Activated CD4-positive, CD25-positive, alpha-beta regulatory T cell treated with anti-CD3 and anti-CD28 coated beads, Interleukin-2, amount 50 U/mL, for 16 hours (primary cell): Measurements from ENCODE around the gene IRX5.

ENCODE experiments used
- DNase-seq: peaks from one replicate; pipeline ENCODE4 v3.0.0-alpha.2; 2020; ENCODE audit warnings: low read depth, low spot score

IRX5 gene

DNA sequence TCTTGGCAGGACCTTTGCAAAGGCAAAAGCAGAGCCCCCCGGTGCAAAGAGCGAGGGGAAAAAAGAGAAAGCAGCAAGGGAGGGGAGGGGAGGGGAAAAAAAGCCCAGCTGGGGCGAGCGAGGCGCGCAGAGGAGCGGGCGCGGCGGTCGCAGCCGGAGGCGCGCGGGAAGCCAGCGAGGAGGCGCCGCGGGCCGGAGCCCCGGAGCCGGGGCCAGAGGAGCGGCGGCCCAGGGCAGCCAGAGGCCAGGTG, 129 bp downstream of the IRX5 start:
- DNase-seq, result no peak

DNA sequence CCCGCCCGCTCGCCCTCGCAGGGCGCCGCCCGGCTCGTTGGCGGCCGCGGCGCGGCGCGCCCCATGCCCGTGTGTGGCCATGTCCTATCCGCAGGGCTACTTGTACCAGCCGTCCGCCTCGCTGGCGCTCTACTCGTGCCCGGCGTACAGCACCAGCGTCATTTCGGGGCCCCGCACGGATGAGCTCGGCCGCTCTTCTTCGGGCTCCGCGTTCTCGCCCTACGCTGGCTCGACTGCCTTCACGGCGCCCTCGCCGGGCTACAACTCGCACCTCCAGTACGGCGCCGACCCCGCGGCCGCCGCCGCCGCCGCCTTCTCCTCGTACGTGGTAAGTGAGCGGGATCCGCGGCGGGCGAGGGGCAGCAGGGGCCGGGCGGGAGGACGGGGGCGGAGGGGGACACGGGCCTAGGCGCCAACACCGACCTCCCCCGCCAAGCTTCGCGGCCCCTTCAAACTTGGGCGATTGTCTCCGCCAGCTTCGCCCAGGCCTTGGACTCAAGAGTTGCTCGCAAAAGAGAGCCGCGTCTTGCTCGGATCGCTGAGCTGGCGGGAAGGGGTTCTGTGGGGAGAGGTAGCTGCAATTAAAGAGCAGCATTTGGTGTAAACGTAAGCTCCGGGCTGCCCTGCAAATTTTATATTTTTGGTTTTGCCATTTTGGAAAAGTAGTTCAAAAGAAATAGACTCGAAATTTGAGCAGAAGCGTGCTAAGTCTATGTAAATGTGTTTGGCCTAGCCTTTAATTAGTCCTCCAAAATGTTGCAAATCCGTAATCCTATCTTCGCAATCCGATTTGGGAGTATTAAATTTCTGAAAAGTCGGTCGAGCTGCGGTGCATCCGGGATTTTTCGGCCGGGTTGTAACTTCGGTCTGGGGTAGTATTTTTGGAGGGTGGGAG, 702 bp downstream of the IRX5 start:
- no peak for DNase-seq

DNA sequence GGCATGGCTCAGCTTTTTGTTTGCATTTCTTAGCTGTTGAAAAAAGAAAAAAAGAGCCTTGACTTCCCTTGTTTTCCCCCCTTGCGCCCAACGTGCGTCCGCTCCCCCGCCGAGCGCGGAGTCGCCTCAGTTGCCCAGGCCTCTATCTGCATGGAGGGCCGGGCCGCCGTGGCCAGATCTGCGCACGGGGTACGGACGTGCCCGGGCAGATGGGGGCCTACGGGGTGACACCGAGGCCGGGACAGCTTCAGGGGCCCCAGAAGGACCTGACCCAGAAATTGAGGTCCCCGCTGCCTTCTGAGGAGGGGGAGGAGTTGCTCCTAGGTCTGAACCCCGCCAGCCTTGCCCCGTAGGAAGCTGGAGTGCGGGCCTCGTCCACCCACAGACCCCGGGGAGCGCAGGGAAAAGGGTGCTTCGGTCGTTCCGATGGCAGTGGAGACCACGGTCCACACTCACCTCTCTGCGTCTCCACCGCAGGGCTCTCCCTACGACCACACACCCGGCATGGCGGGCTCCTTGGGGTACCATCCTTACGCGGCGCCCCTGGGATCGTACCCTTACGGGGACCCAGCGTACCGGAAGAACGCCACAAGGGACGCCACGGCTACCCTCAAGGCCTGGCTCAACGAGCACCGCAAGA, 1.5 kb downstream of the IRX5 start:
- DNase-seq, result no peak

DNA sequence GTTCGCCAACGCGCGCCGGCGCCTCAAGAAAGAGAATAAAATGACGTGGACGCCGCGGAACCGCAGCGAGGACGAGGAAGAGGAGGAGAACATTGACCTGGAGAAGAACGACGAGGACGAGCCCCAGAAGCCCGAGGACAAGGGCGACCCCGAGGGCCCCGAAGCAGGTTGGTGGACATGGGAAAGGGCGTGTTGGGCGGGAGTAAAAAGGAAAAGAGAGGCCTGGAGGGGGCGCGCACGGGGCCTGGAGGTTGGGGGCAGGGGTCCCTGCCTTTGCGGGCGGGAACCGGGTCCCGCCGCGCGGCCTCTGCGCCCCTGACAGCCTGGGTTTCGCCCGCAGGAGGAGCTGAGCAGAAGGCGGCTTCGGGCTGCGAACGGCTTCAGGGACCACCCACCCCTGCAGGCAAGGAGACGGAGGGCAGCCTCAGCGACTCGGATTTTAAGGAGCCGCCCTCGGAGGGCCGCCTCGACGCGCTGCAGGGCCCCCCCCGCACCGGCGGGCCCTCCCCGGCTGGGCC, 2.1 kb downstream of the IRX5 start:
- no peak for DNase-seq

DNA sequence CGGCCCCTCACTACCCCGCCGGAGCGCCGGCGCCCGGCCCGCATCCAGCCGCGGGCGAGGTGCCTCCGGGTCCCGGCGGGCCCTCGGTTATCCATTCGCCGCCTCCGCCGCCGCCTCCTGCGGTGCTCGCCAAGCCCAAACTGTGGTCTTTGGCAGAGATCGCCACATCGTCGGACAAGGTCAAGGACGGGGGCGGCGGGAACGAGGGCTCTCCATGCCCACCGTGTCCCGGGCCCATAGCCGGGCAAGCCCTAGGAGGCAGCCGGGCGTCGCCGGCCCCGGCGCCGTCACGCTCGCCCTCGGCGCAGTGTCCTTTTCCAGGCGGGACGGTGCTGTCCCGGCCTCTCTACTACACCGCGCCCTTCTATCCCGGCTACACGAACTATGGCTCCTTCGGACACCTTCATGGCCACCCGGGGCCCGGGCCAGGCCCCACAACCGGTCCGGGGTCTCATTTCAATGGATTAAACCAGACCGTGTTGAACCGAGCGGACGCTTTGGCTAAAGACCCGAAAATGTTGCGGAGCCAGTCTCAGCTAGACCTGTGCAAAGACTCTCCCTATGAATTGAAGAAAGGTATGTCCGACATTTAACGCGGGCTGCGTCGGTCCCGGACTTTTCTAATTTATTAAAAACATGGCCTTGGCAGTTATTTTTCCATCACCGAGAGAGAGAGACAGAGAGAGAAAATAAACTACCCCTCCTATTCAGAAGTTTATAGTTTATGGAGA, 2.8 kb downstream of the IRX5 start:
- no peak for DNase-seq

DNA sequence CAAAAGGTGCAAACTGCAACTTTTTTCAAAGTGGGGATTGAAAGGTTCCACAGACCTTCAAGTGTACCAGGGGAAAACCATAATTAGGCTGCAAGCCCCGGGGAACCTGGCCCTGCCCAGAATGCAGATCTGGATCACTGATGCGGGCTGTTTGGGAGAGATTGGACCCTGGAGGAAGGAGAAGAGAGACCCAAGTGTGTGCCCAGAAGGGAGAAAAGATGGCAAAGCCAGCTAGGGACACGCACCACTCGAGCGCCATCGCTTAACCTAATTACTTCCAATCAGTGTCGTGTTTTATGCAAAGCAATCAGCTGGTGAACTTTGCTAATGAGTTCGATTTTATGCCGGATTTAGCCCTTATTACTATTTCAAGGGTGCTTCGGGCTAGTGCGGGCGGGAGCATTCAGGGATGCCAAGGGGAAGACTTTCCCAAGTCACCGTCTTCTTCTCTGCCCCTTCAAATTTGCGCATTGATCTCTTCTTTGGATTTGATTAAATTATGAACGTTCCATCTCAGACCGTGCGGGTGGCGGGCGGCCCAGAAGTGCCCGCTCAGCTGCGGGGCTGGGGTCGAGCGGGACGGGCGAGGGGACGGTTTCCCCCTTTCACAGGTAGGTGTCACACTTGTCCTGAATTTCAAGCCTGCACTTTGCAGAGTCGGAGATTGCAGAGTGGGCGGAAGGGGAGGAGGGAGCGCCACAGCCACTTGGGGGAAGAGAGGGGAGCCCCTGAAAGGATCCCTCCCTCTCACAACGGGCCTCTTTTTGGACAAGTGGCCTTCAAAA, 4.0 kb downstream of the IRX5 start:
- no peak for DNase-seq

DNA sequence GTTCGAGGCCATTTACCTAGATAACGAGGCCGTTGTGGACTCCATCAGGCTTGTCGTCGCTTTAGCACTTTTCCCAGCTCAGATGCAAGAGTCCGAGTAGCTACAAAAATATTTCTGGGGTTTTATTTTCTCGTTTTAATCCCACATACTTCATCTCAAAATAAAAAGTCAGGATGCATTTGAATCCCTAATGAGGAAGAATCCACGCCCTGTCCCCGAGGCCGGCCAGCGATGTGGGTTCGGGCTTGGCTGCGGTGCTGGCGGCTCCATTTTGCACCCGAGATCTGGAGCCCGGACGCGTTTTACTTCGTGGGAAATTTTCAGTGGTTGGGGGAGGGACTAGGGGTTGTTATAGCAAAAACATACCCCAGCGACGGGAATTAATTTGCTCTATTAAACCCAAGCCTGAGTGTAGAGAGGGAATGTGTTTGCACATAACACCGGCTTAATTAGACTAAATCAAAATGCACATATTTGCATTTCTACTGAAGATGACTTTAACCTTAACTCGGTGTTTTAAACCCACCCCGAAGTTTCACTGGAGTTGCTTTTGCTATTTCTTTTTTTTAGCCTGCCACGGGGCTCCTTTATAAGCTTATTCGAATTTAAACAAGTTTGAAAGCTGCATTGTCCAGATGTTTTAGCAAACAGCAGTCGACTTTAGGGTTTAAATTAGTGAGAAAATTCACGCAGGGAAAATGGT, 4.8 kb downstream of the IRX5 start:
- DNase-seq, result no peak

DNA sequence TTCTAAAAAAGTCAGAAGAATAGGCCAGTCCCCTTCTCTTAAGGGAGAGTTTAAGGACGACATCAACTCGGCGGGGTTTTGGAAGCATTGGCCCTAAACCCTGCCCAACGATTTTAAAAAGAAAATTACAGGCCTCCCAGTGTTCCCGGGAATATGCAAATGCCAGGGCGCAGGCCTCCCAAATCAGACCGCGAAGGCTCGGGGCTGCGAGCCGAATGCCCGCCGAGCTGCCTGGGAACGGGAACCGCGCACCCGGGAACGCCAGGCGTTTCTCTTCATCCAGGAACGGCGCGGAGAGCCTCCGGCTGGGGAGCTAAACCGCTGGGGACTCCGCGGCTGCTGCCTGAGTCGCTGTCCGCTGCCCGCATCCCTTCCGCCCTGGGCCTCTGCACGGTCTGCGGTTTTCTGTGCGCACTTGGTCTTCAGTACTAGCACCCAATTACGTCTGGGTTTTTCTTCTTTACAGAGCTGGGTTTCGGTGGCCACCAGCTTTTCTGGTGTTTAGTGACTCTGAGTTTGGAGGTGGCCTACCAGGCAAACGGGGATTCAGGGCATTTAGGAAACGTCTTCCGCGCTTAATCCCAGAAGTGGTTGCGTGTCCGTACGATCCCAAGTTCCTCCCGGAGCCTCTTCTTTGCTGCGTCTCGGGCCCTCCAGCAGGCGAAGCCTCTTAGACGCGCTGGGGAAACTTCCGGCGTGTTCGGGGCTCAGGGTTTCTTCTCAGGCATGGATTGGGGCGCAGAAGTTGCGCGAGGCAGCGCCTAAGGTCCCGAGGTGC, 5.7 kb downstream of the IRX5 start:
- no peak for DNase-seq

DNA sequence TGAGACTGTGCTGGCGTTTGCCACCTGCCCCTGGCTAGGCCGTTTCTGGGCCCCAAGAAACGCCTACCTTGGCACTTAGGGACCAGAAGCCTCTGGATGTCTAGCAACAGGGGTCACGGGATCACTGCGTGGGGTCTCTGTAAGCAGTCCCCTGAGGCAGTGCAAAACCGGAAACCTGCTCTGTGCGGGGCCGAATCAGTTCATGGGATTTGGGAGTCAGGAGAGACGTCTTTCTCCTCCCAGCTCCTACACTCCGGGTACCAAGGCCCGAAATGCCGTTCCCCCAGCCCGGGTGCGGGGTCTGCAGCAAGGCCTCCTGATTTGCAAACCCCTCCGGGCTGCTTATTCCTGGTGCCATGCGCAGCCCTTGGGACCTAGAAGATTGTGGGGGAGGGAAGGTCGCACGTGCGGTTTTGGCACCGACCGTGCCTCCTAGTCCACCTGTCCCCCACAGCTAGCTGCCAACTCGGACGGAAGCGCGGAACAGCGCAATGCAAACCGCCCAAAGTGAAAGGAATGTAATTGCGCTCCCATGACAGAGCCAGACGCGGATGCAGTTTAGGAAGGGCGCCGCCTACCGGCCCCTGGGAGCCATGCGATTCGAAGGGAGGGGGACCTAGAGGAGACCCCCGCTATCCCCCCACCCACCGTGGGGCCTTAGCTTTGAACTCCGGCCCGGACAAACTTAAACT, 6.5 kb downstream of the IRX5 start:
- DNase-seq, result no peak

DNA sequence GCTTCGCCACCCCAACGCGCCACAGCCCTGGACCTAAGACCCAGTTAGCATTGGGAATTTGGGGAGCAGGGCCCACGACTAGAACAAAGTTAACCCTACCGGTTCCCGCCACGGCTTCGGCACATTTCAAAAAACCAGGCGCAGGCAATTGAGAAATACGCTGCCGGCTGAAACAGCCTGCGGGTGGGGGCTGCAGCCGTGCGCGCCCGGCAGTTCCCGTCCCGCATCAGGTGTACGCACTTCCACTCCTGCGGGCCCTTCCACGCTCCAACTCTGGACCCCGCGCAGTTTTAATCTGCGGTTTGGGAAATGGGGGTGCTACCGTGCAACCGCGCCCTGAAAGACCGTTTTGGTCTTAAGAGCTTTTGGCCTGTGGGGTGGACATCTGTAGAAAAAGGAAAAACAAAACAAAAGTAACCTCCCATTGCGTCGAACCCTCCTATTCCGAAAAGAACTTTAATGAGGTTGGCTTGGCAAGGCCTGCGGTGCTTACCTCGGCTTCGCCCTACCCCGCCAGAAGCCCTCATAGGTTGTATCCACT, 7.1 kb downstream of the IRX5 start:
- no peak for DNase-seq

DNA sequence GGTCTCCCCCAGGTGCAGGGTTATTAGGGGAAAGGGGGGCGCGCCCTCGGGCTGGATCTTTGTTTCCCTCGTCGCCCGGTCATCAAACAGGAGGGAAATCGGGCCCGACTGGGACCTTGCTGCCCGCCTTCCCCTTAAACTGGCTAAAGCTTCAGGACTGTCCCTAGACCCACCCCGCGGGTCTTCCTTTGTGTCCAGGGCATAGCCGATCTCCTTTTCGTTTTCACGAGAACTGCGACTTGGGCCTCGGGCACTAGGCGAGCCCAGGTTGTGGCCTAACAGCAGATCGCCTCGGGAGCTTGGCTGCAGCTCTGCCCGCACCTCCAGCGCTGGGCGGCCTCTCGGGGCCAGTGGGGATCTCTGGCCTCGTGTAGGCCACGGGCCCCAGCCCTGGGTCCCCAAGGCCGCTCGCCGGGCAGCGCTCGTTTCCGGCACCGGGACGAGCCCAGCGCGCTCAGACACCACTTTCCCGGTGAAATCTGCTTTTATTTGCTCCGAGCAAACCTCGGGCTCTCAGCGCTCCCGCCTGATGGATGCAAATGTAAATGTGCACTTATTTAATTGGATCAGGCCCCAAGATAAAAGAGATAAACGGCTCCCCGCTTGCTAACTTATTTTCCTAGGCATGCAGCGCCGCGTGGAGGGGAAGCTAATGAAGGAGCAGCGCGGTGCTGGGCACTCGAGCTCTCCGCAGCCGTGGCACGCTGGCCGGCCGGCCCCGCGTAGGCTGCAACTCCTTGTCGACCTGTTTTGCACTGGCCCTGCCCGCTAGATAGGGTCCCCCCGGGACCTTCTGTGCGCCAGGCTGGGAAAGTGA, 7.8 kb downstream of the IRX5 start:
- DNase-seq, result no peak

DNA sequence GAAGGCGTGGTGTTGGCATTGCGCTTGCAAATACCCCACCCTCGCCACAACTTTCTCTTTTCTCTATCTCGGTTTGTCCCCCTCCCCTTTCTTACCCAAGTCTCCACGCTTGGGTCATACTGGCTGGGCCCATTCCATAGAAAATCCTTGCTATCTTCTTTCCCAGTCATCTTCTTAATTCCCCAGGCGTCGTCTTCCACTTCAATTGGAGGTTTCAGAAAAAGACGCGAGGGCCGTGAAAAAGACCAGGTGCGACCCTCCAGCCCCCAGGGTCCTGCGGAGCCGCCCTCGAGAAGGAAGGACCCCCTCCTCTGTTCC, 8.3 kb downstream of the IRX5 start:
- DNase-seq, result no peak

DNA sequence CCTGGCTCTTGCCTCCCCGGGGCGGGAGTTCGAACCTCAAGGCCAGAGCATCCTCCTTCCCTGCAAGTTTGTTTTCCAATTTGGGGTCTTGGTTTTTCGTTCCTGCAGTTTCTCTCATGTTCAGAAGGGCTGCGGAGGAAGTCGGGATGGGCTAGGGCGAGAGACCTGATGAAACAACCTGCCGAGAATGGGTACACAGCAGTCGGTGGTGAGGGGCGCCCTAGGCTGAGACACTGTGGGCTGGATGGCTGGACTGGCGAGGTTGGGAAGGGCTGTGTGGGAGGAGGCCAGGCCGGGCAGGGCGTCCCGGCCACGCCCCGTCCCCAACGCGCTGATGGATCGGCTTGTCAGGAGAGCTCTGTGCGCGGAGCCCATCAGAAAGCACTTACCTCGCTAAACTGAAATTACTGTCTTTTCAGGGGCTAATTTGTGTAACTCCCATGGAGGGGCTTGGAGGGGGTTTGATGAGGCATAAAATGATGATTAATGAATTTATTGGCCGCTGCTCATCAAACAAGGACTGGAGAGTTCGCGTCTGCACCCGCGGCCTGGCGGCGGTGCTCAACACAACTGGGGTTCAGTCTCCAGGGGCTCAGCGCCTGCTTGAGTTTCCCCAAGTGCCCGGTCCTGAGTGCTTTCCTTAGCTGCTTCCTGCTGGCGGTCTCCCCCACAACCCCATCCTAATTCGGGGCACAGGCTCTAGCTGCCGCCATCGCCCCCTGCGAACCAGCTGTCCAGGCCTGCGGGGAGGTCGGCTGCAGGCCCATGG, 9.0 kb downstream of the IRX5 start:
- DNase-seq, result no peak

DNA sequence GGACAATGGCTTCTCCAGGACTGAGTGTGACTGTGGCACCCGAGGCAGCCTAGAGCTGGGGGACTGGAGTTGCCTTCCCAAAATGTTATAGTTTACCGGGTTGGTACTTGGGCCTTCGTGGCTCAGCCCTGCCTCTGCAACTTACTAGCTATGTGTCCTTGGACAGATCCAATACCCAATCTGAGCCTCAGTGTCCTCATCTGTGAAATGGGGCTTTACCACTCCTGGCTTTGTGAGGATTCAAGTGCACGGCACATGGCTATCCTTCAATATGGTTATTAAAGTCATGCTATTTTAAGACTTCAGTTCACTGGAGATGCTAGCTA, 9.6 kb downstream of the IRX5 start:
- no peak for DNase-seq

DNA sequence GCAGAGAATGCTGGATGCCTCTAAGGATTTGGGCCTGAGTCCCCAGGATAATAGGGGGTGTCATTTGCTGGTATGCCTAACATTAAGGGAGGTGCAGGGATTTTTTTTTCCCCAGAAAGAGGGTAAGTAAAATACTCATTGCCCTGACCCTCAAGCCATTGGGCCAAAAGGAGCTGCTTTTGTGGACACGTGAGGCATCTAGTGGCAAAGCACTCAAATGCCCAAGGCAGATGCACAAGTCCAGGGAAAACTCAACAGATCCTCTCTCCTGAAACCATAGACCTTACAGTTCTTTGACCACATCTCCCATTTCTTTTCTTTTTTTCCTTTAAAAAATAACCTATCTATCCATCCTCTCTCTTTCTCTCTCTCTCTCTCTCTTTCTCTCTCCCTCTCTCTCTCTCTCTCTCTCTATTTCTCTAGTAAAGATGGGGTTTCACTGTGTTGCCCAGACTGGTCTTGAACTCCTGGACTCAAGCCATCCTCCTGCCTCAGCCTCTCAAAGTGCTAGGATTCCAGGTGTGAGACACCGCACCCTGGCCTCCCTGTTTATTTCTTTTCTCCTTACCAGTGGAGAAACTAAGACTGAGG, 11.8 kb downstream of the IRX5 start:
- DNase-seq, result no peak

DNA sequence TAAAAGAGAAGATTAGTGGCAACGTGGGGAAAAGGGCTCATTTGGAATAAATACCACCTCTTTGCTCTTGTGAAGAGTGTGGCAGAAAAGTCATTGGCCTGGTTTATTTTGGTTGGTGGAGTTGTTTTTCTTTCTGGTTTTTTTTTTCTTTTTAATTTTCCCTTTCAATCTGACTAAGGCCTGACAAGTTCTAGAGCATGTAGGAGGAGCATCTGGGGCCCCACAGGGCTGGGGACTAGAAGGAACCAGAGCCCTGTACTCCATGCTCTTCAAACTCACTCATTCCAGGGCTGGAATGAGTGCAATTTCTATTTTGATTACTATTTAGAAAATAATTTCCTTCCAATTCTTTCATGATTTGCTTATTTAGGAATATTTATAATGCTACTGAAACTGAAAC, 13.3 kb downstream of the IRX5 start:
- DNase-seq, result no peak

DNA sequence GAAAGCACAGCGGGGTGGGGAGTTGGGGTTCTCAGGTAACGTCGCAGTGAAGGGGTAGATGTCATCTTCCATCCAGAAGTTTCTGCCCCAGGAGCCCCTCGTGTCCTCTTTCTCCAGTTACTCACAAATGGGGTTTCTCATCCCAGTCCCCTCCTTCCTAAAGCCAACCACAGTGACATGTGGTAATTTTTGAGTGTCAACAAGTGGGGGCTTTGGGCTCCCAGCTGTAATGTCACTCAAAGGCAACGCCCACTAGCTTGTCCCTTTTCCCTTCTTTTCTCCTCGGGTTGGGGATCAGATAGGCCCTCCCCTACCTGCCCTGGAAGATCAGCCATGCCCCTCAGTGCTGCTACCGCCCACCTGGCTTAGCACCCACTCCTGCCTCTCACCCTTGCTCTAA, 14.4 kb downstream of the IRX5 start:
- DNase-seq, result no peak

DNA sequence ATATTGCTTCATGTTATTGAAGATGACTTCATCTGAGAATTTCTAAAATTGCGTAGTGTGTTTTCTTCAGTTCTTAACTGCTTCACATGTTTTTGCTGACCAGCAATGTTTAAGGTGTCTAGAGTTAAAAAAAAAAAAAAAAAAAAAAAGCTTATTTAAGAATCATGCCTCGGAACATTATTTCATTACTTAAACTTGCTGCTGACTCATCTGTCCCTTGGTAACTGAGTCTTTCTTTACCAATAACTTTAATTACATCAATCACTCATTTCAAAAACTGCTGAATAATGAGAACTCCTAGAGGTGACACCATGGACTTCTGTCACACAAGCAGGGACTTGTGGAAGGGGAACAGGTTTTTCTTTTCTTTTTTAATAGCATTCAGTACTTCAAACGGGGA, 16.2 kb downstream of the IRX5 start:
- DNase-seq, result no peak
